HG03175 (cell line): ENCODE results near the gene CMTM1.

Experiments used
- ATAC-seq: cut with Tn5 transposase; IDR thresholded peaks from one replicate; pipeline ENCODE4 v1.9.1; 2021; ENCODE audit warnings: mild to moderate bottlenecking, moderate library complexity; ENCODE audit not compliant: unreplicated experiment

The CMTM1 gene, protein sequence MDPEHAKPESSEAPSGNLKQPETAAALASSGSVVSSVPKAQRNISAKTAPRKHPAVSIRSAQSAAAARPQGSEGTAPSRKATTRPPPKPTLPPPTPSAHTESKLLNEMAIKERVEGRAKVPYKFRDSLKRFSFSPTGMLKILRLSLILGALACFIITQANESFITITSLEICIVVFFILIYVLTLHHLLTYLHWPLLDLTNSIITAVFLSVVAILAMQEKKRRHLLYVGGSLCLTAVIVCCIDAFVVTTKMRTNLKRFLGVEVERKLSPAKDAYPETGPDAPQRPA

DNA sequence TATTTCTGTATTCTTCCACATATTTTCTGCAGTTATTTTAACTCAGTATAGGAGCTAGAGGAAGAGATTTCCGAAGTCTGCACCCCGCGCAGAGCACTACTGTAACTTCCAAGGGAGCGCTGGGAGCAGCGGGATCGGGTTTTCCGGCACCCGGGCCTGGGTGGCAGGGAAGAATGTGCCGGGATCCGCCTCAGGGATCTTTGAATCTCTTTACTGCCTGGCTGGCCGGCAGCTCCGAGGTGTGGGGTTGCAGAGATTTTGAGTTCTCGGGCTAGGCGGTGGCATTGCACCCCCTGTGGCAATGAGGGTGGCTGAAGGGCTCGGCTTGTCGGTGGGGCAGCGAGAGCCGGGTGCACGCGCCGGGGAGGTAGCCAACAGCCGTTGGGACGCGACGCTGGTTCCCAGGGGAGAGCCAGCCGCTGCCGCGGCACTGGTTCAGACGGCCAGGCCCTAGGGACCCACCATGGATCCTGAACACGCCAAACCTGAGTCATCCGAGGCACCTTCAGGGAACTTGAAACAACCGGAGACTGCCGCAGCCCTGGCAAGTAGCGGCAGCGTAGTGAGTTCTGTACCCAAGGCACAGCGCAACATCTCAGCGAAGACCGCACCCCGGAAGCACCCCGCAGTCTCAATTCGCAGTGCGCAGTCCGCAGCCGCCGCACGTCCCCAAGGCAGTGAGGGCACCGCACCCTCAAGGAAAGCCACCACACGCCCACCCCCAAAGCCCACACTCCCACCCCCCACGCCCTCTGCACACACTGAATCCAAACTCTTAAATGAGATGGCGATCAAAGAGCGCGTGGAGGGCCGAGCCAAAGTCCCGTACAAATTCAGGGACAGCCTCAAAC lies at the start of gene CMTM1:
TSS of gene CMTM1 (plus strand) at position 389 of the 851 bp plus-strand sequence. CDS start at position 464, 75 bp downstream.
- ATAC-seq, result no peak

DNA sequence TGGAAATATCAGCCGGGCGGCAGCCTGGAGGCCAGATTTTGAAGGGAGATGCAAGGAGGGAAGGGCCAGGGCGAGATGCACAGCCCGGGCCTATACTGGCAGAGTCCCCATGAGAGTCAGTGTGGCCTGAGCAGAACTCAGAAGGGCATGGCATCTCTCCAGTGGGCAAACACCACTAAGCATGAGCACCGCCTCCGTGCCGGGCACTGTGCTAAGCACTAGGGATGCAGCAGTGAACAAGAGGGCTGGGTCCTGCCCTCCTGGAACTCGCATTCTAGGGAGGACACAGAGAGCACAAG lies 49.8 kb upstream of the CMTM1 start:
- peak; percentile 28 for ATAC-seq

DNA sequence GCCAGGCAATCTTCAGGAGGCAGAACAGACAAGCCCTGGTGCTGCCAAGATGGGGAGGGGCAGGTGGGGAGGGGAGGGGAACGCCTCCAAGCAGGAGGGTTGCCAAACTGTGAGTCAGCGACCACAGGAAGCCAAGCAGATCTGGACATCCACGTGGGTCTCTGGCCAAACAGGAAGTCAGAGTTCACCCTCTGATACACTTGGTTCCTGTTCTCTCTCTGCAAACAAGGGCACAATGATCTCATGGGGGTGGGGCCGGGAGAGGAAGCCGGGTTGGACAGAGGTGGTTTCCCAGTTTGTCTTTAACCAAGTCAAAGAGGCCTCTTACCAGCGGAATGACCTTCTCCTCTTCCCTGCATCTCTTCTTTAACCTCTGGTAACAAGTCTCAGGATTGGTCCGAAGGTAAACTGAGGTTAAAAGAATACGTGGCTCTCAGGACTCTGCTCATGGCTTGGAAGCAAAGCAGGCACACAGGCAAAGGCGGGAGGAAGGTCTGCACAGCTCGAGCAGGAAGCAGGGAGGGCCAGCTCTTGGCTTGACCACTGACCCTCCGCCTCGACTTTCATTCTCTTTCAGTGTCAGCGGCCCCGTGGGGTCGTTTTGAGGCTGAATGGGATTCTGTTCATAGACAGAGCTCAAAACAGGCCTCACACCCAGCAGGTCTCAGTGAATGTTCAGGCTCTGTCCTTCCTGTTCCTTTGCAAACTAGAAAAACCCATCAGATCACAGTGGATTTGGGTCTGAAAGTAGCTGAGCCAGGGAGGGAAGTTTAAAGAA lies 49.2 kb upstream of the CMTM1 start:
- ATAC-seq, result peak; percentile 98

DNA sequence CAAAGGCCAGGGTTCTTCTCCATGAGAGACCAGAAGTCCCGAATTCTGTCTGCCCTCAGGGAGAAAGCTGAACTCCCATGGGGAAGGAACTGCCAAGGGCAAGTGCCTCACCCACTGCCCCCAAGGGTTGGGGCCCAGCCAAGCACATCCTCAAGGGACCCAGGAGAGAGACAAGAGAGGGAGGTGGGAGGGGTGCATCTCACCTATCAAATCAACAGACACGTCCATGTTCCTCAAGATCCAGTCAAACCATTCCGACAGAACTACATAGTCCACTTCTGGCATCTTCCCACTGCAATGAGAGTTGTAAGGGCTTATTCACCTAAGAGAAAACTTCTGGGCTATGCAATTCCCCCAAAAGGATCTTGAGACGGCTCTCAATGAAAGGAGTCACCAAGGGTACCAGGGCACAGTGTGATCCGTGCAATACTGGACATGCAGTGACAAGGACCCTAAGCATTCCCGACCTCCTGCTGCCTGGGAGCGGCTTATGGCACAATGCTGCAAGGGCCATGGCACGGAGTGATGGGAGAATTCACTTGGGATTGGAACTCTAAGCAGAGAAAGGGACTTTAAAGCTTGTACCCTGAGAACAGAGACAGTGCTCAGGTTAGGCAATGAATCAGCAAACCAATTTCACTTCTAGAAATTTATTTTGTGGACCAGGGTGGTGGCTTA lies 48.5 kb upstream of the CMTM1 start:
- no peak for ATAC-seq

DNA sequence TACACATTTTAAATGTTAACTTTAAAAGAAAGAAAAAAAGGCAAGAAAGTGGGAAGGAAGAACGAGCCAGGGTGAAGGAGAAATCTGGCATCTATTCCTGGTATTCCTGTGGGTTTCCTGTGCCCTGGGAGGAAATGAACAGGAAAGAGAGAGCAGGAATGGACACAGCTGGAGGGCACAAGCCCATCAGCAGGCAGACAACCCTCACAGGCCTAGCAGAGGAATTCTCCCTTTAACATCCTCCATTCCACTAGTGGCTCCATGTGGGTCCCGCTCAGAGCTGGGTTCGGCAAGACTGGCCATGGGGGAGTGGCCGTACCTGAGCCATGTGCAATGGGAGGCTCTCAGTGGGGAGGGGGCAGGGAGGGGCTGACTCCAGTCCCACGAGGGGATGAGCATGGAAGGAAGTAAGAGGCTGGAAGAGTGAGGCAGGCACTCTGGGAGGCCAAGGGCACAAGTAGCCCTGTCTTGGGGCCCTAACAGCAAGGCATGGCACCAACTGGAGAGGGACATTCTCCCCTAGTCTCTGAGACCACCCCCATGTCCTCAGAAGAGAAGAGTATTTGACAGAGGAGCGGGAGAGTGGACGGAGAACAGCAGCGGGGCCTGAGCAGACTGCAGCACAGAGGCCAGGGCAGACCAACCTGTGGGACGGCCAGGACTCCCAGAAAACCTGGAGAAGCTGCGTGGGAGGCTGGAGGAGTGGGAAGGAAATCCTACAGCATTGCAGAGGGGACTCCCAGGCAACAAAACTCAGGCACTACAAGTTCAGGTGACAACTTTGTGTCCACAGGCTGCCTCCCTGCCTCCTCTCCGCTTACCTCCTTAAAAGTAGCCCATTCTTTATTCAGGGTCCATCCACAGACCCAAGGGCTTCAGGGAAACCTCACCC lies 46.5 kb upstream of the CMTM1 start:
- no peak for ATAC-seq

DNA sequence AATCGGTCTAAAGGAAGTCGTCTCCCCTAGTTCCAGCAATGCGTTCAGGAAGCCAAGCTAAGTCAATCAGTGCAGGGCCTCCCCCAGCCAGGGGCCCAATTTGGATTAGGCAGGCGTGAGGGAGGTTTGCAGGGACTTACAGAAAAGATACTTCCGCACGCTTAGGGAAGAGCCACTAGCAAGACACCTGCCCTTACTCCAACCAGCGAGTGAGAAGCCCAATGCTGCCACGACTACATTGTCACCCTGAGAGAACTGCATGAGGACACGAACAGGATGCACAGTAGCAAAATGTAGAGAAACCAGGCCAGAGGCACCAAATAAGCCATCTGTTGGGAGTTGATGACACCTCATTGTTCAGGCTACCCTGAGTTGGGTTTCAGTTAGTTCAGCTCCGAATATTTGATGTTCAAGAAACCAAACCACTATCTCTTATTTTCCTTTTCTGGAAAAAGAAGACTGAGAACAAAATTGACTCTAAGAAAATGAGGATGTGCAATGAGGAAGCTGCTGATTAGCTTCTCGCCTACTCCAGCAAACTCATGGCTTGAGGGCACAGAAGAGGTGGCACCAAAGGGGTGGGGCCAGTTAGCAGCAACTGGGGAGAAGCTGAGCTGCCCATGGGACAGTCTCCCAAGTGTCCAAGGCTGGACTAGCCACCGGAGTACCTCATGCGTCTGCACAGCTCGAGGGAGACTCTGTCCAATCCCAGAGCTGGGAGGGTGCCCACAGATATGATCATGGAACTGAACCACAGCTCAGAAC lies 45.7 kb upstream of the CMTM1 start:
- ATAC-seq, result no peak

DNA sequence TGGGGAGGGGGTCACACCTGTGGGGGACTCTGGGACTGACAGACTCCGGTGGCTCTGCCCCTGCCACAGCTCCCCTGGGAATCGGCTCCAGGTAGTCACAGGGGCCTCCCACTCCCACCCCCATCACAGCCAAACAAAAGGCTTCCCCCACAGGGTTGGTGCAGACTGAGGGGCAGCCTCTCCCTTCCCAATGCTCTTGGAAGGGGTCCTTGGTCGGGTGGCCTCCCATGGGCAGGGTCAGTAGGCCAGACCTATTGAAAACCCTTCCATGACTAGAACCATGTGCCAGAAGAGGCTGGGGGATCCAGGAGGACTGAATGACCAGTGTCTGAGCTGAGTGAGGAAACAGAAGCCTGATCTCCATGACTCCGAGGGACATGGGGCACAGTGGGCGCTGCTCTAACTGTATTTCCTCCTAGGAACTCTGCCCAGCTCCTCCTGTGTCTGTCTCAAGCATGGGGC lies 45.0 kb upstream of the CMTM1 start:
- no peak for ATAC-seq

DNA sequence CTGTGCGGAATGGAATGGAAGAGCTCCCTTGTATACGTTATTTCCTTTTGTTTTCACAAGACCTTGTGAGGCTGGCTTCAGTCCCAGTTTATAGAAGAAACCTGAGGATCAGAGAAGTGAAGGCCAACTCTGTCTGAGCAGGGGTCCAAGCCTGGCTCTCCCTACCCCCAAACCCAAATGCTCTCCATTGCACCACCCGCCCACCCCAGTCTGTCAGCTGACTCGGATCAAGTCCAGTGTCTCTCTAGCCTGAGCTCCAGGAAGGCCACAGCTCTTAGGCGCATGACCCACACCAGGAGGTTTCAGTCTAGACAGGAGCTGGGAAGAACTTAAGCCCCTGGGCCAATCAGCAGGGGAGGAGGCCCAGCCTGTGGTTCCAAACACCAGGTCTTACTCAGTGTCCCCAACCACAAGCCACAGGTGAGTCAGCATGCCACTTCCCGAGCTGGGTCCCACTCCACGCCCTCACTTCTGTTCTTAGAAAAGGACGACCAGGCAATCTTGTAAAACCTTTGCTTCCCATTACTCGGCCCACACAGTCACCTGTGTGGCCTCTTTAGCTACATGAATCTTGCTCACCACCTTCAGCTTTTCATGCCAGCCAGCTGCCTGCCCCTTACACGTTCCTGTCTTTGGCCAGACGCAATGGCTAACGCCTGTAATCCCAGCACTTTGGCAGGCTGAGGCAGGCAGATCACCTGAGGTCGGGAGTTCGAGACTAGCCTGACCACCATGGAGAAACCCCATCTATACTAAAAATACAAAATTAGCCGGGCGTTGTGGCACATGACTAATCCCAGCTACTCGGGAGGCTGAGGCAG lies 44.1 kb upstream of the CMTM1 start:
- ATAC-seq, result peak; percentile 41

DNA sequence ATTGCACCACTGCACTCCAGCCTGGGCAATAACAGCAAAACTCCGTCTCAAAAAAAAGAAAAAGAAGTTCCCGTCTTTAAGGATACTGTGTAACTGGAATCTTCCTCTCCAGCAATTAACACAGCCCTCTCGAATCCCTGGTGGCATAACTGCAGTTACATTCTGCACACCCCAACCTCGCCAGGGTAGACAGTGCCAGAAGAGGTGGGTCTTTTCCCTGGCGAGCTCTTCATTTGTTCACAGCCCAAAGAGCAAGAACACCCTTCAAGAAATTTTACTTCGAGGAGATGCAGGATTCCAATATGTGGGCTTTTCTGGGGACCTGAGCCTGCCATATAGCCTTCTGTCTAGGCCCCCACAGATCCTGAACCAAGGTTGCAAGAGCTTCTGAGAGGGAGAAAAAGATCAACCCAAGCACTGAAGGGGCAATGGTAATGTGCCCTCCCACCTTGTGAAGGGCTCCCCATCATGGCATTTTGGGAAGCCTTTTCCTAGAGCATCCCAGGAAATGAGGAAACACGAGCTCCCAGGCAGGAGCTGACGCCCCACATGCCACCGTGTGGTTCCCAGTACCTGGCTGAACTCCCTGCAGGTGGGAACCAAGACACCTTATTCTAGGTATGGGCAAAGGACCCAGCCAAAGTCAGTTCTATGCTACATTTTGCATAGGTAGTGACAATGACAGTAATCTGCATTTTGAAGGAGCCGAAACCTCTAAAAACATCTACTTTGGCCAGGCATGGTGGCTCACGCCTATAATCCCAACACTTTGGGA lies 43.2 kb upstream of the CMTM1 start:
- ATAC-seq, result no peak

DNA sequence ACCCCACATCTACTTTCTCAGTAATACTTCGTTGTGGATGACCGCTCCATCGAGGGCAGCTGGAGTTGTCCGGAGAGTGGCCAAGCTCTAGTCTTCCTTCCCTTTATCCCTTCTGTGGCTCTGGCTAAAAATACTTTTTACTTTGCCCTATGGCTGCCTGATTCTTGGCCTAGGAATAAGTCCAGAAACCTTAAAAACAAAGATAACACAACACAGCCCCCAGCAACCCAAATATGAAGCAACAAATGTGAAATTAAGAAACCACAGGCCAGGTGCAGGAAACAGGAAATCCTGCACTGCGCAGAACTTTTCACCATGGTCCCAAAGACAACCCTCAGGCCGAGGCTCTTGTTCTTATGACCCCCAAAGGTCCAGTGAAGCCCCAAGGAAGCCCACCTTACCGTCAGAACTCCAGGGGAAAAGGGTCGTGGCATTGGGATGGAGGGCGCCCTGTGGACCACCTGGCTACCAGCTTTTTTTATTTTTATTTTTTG lies 42.3 kb upstream of the CMTM1 start:
- ATAC-seq, result peak; percentile 49

DNA sequence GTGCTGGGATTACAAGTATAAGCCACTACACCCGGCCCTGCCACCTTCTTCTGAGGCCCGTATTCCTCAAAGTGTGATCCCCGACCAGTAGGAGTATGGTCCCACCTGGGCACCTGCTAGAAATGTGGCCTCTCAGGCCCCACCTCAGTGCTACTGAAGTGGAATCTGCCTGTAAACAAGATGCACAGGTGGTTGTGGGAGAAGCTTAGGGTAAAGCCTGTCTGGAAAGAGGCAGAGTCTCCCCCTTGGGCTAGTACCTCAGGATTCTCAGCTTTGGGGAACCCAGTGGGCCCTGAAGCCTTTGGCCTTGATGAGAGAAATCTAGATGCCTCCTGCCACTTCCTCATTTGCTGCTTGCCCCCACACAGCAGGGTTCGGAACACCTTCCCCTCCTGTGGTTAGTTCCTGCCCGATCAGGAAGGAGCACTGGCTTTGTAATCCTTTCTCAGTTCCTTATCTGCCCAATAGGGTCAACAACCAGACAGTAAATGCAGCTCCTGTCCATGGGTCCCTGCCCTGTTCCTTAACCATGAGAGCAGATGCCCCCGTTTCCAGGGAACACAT lies 41.6 kb upstream of the CMTM1 start:
- ATAC-seq, result peak; percentile 74

DNA sequence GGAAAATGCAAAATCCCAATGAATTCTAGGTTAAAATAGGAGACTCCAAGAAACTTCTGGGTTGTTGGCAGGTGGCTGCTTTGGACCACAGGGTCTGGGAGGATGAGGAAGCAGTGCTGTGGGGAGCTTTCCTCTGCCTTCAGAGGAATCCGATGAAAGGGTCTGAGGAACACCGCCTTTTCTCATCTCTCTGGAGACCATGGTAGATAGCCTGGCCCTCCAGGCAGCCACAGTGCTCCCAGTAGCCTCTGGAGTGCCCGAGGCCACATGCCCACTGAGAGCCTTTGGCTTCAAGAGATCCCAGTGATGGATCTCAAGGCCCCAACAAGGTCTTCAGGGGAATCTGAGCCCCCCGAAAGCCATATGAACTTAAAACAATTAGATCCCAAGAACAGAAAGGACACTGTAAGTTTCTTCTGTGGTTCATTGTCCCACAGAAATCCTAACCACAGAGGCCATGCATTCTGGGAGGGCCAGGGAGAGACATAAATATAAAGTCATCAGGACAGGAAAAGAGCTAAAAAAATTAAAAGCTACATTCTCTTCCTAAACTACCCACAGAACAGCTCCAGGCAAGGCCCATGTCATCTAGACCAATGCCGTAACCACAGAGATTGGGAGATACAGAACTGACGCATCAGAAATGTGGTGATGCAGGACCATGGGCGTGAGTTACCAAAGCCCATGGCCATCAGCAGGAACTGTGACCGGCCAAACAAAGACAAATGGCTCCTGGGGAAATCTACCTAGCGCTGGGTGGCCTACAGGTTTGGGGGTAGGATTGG lies 40.7 kb upstream of the CMTM1 start:
- no peak for ATAC-seq

DNA sequence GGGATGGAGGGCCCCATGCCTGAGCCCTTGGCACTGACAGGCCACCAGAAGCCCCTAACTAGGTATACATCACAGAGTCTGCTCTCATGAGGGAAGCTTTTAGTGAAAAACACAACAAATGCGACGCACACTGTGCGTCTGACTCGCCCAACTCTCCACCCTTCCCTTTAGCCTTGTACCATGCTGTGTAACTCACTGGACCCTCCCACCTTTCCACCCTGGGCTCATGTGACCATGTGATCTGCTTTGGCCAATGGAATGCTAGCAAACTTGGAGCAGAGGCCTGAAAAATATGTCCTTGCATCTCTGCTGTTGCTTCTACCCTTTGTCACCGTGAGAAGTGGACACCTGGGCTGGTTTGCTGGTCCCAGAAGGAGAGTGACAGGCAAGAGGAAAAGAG lies 37.9 kb upstream of the CMTM1 start:
- no peak for ATAC-seq

DNA sequence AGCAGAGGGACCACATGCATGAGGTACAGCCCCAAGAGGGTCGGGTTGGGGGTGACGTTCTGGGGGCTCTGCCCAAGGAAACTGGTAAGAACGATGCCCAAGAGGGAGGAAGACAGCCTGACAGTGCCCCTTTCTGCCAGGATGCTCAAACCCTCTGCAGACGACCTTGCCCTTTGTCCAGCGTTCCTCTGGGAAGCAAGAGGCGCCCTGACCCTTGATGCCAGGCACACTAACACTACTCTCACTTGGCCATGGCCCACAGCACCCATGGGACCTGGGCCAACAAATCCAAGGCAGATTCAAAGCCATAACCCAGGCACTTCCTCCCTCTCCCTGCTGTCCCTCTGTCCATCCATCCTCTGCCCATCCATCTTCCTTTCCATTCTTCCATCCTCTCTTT lies 36.8 kb upstream of the CMTM1 start:
- ATAC-seq, result no peak

DNA sequence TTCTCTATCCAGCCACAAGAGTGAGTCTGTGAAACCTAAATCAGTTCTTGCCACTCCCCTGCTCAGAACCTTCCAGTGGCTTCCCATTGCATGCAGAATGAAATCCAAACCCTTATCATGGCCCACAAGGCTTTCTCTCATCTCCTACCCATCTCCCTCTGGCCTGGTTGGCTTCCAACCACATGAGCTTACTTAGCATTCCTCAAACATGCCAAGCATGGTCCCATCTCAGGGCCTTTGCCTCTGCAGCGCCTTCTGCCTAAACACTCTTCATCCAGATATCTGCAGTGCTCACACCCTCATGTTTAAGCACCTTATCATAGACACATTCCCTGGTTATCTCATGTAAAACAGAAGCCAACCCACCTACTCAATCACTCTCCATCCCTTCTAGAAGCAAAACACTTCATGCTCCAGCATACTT lies 31.9 kb upstream of the CMTM1 start:
- no peak for ATAC-seq

DNA sequence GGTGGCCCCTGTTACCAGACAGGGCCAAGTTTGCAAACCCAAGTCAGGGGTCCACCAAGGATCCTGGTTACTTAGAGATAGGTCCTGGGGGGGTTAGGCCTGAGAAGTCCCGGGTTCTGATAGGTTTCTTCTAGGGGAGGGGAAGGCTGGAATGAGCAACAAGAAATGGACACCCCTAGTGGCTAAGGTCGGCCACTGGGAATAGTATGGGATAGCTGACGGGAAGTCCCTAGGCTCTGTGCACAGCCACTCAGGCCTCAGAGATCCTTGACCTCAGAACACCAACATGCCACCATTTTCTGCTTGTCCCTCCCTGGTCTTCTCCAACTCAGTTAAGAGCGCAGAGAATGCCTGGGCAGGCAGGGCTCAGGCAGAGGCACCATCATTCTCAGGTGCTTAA lies 29.7 kb upstream of the CMTM1 start:
- no peak for ATAC-seq
